Measurements from ENCODE around the gene DUT.

Gene DUT

GRCh38 chr15:48391950-48392349, 60.7 kb downstream of the DUT start:
- peaks cover 80% of the 10 kb centered on the region for H3K4me1 ChIP-seq (ENCODE audit: control insufficient read depth, insufficient read depth, low read length)
- H3K27me3 ChIP-seq (replicated peaks; ENCODE audit: control insufficient read depth, insufficient read depth, low read length), result no peaks in the 10 kb centered on the region
- peak overlapping the region; percentile 36 for H3K4me3 ChIP-seq (ENCODE audit: low read length)
- no peak for DNase-seq (ENCODE audit: low read depth)
- H3K9ac ChIP-seq (ENCODE audit: low read length), result peak overlapping the region; percentile 52
- no peaks in the 10 kb centered on the region for H3K36me3 ChIP-seq (ENCODE audit: control insufficient read depth, insufficient read depth, low read length, severe bottlenecking)
- no peaks in the 10 kb centered on the region for H3K9me3 ChIP-seq (ENCODE audit: control insufficient read depth, low read length)

- DNase-seq (ENCODE audit: low read depth), result no peak
- H3K36me3 ChIP-seq (ENCODE audit: control insufficient read depth, insufficient read depth, low read length, severe bottlenecking), result no peaks in the 10 kb centered on the region
- H3K27me3 ChIP-seq (replicated peaks; ENCODE audit: control insufficient read depth, insufficient read depth, low read length), result no peaks in the 10 kb centered on the region
- H3K4me1 ChIP-seq (ENCODE audit: control insufficient read depth, insufficient read depth, low read length), result peaks cover 80% of the 10 kb centered on the region
- H3K4me3 ChIP-seq (ENCODE audit: low read length), result no peak overlapping the region
- peak overlapping the region; percentile 60 for H3K9ac ChIP-seq (ENCODE audit: low read length)
- no peaks in the 10 kb centered on the region for H3K9me3 ChIP-seq (ENCODE audit: control insufficient read depth, low read length)
Observed at GRCh38 chr15:48392356-48392755, 61.1 kb downstream of the DUT start.
